Endothelial cell of umbilical vein (primary cell): Measurements from ENCODE around the gene FILIP1L. TPM values are rescaled to one million over a fixed set of nuclear protein-coding genes. Genes with fewer than 3 reads are reported as not detected.

ENCODE experiments used
- BruUV-seq: library from RNA; stranded (reverse); fragments of 400-500 nt; replicated peaks from 2 replicates; lab custom pipeline; 2021; lab: Mats Ljungman, UMichigan
- CTCF ChIA-PET: fragments of 300-600, 350-600 bp; sonication (Branson Sonifier 250); formaldehyde crosslinking; loops from one replicate; lab custom pipeline; 2021; ENCODE audit warnings: antibody characterized with exemption, inconsistent platforms; lab: Charles Lee
- POLR2A ChIA-PET: fragments of 300-600, 350-600 bp; sonication (Branson Sonifier 250); formaldehyde crosslinking; loops from one replicate; lab custom pipeline; 2021; ENCODE audit warnings: antibody characterized with exemption, inconsistent platforms; lab: Charles Lee
- DNase-seq: peaks from one replicate; pipeline ENCODE4 v3.0.0-alpha.2; 2011; ENCODE audit warnings: low read depth, low spot score
- FAIRE-seq: peaks from 2 replicates; lab custom pipeline; 2011; peaks lifted over from hg19 to GRCh38; lab: Jason Lieb, UNC
- H2AFZ ChIP-seq: 2 replicates; pipeline ENCODE4 v1.6.0; 2012; ENCODE audit warnings: low read depth, low read length, control low read depth, inconsistent platforms
- H3K27ac ChIP-seq: 2 replicates; pipeline ENCODE4 v1.5.1; 2011; ENCODE audit warnings: low read depth, mild to moderate bottlenecking, control low read depth, low read length, moderate library complexity; ENCODE audit not compliant: insufficient read depth
- H3K27me3 ChIP-seq, 2 experiments: 2 replicates each; pipeline versions ENCODE4 v1.6.0 to v1.6.1; 2011; ENCODE audit warnings: low read length in 2 of 2, mixed read lengths in 1 of 2; ENCODE audit not compliant: control insufficient read depth in 2 of 2, insufficient read depth in 2 of 2
- H3K36me3 ChIP-seq, 2 experiments: 2 replicates in 1 of 2; 3 replicates in 1 of 2; pipeline ENCODE4 v1.5.1; 2011; ENCODE audit warnings: low read length in 2 of 2, mild to moderate bottlenecking in 1 of 2, moderate library complexity in 1 of 2; ENCODE audit not compliant: control insufficient read depth in 2 of 2, insufficient read depth in 2 of 2; ENCODE audit errors: extremely low read depth in 1 of 2
- H3K4me1 ChIP-seq: 3 replicates; pipeline ENCODE4 v1.5.1; 2011; ENCODE audit warnings: mild to moderate bottlenecking, low read length; ENCODE audit not compliant: control insufficient read depth, insufficient read depth; ENCODE audit errors: extremely low read depth
- H3K4me2 ChIP-seq: 2 replicates; pipeline ENCODE4 v1.6.1; 2011; ENCODE audit warnings: low read length, control low read depth, mixed read lengths; ENCODE audit not compliant: insufficient read depth
- H3K4me3 ChIP-seq, 3 experiments: fragments of 200-600 bp in 1 of 3; sonication (generic), shearing (Covaris generic) in 1 of 3; replicated peaks in 1 of 3; 2 replicates each; pipeline ENCODE4 v1.5.1; 2011 to 2016; ENCODE audit warnings: control low read depth in 3 of 3, low read length in 3 of 3, mild to moderate bottlenecking in 2 of 3, inconsistent platforms in 1 of 3, low read depth in 1 of 3, moderate library complexity in 1 of 3; ENCODE audit not compliant: insufficient read depth in 1 of 3
- H3K79me2 ChIP-seq: 2 replicates; pipeline ENCODE4 v1.6.0; 2012; ENCODE audit warnings: low read length, inconsistent platforms; ENCODE audit not compliant: control insufficient read depth, insufficient read depth
- H3K9ac ChIP-seq: replicated peaks from 2 replicates; pipeline ENCODE3; 2011; ENCODE audit warnings: low read length, control low read depth; ENCODE audit not compliant: insufficient read depth; ENCODE audit errors: extremely low read depth
- H3K9me1 ChIP-seq: replicated peaks from 3 replicates; pipeline ENCODE4 v1.6.0; 2011; ENCODE audit warnings: mild to moderate bottlenecking, low read length; ENCODE audit not compliant: control insufficient read depth, insufficient read depth; ENCODE audit errors: extremely low read depth
- H3K9me3 ChIP-seq: replicated peaks from 2 replicates; pipeline ENCODE4 v1.5.1; 2012; ENCODE audit warnings: low read length, inconsistent platforms; ENCODE audit not compliant: control insufficient read depth, insufficient read depth
- H4K20me1 ChIP-seq: replicated peaks from 2 replicates; pipeline ENCODE3; 2011; ENCODE audit warnings: mild to moderate bottlenecking, low read length; ENCODE audit not compliant: control insufficient read depth, insufficient read depth; ENCODE audit errors: extremely low read depth
- CTCF ChIP-seq, 2 donors: IDR thresholded peaks; 1 replicate in 1 of 2; 2 replicates in 1 of 2; pipeline ENCODE4 v1.5.1; 2011; ENCODE audit warnings: low read length in 2 of 2, mild to moderate bottlenecking in 2 of 2, moderate library complexity in 2 of 2, control low read depth in 1 of 2, inconsistent platforms in 1 of 2, low read depth in 1 of 2; ENCODE audit not compliant: insufficient read depth in 1 of 2; ENCODE audit errors: extremely low read depth in 1 of 2
- EZH2 ChIP-seq: IDR thresholded peaks from 2 replicates; pipeline ENCODE4 v1.6.1; 2012; ENCODE audit warnings: borderline replicate concordance, low read depth, mild to moderate bottlenecking, moderate library complexity, low read length, inconsistent platforms; ENCODE audit not compliant: severe bottlenecking
- GATA2 ChIP-seq: IDR thresholded peaks from 2 replicates; pipeline ENCODE4 v1.7.0; 2011; ENCODE audit warnings: low read depth, mild to moderate bottlenecking, moderate library complexity, mixed read lengths, low read length; ENCODE audit not compliant: insufficient read length, insufficient read depth
- MAX ChIP-seq: IDR thresholded peaks from 2 replicates; pipeline ENCODE4 v1.6.1; 2011; ENCODE audit not compliant: insufficient read depth, insufficient read length
- POLR2AphosphoS5 ChIP-seq: IDR thresholded peaks from 2 replicates; pipeline ENCODE4 v1.6.1; 2012; ENCODE audit warnings: low read depth, mild to moderate bottlenecking, control low read depth, low read length, moderate library complexity; ENCODE audit not compliant: insufficient read depth
- dilution Hi-C: fragments of 300-500 bp; cut with MboI; formaldehyde crosslinking; loops from one replicate; pipeline ENCODE4 v1.15.0; 2019; ENCODE audit warnings: low sequenced_read_pairs; ENCODE audit not compliant: extremely low pct_ligation_motif_present
- intact Hi-C: fragments of 100-400 bp; cut with micrococcal nuclease; formaldehyde crosslinking; loops from one replicate; pipeline ENCODE4 v1.10.0; 2022
- polyA plus RNA-seq, 4 experiments: library from polyadenylated mRNA; depleted of rRNA in 3 of 4; stranded (reverse) in 3 of 4; unstranded in 1 of 4; fragments of >200 nt; gene quantifications; 2 replicates each; pipeline versions ENCODE4 v1.2.1 to v1.2.3, GENCODE V29; 2011 to 2012; ENCODE audit warnings: missing spikeins in 1 of 4
- total RNA-seq: library from RNA; stranded (reverse); gene quantifications from 2 replicates; pipeline ENCODE4 v1.2.3, GENCODE V29; 2021

The FILIP1L gene
- total and polyA plus RNA-seq, 2 donors (not counting 3 experiments of a cell fraction or from before 2014, with no cell fraction given), result 26.0 to 29.9 TPM

- Histone ChIP-seq H3K4me3 (no peak overlapping the region), H3K36me3 (no peaks in the 10 kb centered on the region), H3K4me2 (no peak overlapping the region), H3K4me1 (peaks cover 21% of the 10 kb centered on the region), H3K79me2 (peaks cover 31% of the 10 kb centered on the region), H3K9me1 (no peaks in the 10 kb centered on the region), H2AFZ (no peak overlapping the region), H3K9ac (no peak overlapping the region), H3K9me3 (no peaks in the 10 kb centered on the region), H3K27ac (no peak overlapping the region), H3K27me3 (no peaks in the 10 kb centered on the region), H4K20me1 (no peaks in the 10 kb centered on the region)
- FAIRE-seq, result no peak
- TF ChIP-seq POLR2AphosphoS5 (no peak), CTCF (IDR thresholded peaks at IDR 0.05; ENCODE audit: extremely low read depth in 1 of 2, insufficient read depth in 1 of 2, low read depth in 1 of 2, low read length in 2 of 2) (no peak), EZH2 (no peak), MAX (no peak), GATA2 (no peak)
- CTCF ChIA-PET, result interaction anchor here (3.6 kb wide), 1 partner anchor 415 kb away, joined by 22 read pairs; no protein-coding TSS in a partner anchor
- intact Hi-C loops (no loop called here), dilution Hi-C loops (no loop called here)
- DNase-seq, result no peak
- POLR2A ChIA-PET, result interaction anchor here (0.7 kb wide), 1 partner anchor 33 kb away, joined by 5 read pairs; no protein-coding TSS in a partner anchor
- BruUV-seq, result no TSS peak
Observed at GRCh38 chr3:99839613-99840012, 274.7 kb downstream of the FILIP1L start.
